Suprapubic skin (tissue), 4 donors: ENCODE data around the gene GPR45. TPM values are rescaled to one million over a fixed set of nuclear protein-coding genes. Genes with fewer than 3 reads are reported as not detected.

Experiments
- DNase-seq, 2 donors: peaks; one replicate each; pipeline ENCODE4 v3.0.0-alpha.2; 2019; ENCODE audit warnings: low spot score in 2 of 2
- H3K27ac ChIP-seq: fragments of 200-600 bp; sonication (generic); one replicate; pipeline ENCODE4 v1.5.1; 2019
- H3K27me3 ChIP-seq: fragments of 200-600 bp; sonication (generic); one replicate; pipeline ENCODE4 v1.5.1; 2019
- H3K36me3 ChIP-seq: fragments of 200-600 bp; sonication (generic); one replicate; pipeline ENCODE4 v1.5.1; 2019
- H3K4me1 ChIP-seq: fragments of 200-600 bp; sonication (generic); one replicate; pipeline ENCODE4 v1.5.1; 2019
- H3K4me3 ChIP-seq: fragments of 200-600 bp; sonication (generic); one replicate; pipeline ENCODE4 v1.5.1; 2019; ENCODE audit warnings: mild to moderate bottlenecking
- H3K9me3 ChIP-seq: fragments of 200-600 bp; sonication (generic); one replicate; pipeline ENCODE4 v1.5.1; 2019
- CTCF ChIP-seq, 2 donors: fragments of 200-600 bp in 1 of 2; fragments of 450-650 bp in 1 of 2; sonication (generic) in 1 of 2; IDR thresholded peaks; one replicate each; pipeline ENCODE4 v1.5.1; 2016 to 2019; ENCODE audit warnings: antibody characterized with exemption in 2 of 2, mild to moderate bottlenecking in 1 of 2, moderate library complexity in 1 of 2
- EP300 ChIP-seq: sonication (generic); formaldehyde crosslinking; IDR thresholded peaks from one replicate; pipeline ENCODE4 v1.6.1; 2017; ENCODE audit warnings: antibody characterized with exemption
- POLR2A ChIP-seq, 2 donors: fragments of 450-650 bp; IDR thresholded peaks; one replicate each; pipeline ENCODE4 v1.6.1; 2017; ENCODE audit warnings: antibody characterized with exemption in 2 of 2, mild to moderate bottlenecking in 2 of 2, moderate library complexity in 2 of 2
- POLR2AphosphoS5 ChIP-seq, 3 donors: sonication (generic); formaldehyde crosslinking; IDR thresholded peaks; one replicate each; pipeline ENCODE4 v1.6.1; 2017; ENCODE audit warnings: antibody characterized with exemption in 3 of 3
- WGBS: methylation state at CpG from one replicate; pipeline ENCODE4 v1.1.5; 2018; 5-methylcytosine and 5-hydroxymethylcytosine counted together
- total RNA-seq, 4 donors: library from RNA; depleted of rRNA; stranded (reverse); fragments of >200 nt; gene quantifications; one replicate each; pipeline ENCODE4 v1.1.0, GENCODE V29; 2016

Gene GPR45
- total RNA-seq, 4 donors from 2014 or later: not detected

DNA sequence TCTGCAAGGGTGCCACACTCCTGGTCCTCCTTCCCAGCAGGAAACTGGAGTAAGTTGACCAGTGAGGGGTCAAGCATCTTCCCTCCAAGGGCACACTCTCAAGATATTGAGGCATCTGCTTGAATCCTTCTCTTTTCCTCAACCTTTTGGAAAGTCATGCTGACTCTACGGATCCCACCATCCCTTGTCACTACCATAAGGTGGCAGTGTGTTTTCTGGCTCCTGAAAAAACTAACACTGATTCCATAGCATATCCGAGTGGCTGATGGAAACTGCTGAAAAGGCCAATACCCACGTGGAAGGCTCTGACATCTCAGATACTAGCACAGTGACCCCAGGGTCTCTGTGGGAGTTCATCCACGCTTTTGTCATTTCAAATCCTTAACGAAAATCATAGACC lies 37.1 kb downstream of the GPR45 start:
- 69% methylated on average over 5 of the region's 5 CpGs for WGBS
- Histone ChIP-seq H3K9me3 (no peaks in the 10 kb centered on the region), H3K27ac (no peak overlapping the region), H3K4me1 (no peaks in the 10 kb centered on the region), H3K27me3 (no peaks in the 10 kb centered on the region), H3K4me3 (no peak overlapping the region), H3K36me3 (peaks cover 92% of the 10 kb centered on the region)
- TF ChIP-seq EP300 (no peak), CTCF (IDR thresholded peaks at IDR 0.05) (no peak)
- no peak for DNase-seq

- Histone ChIP-seq H3K27me3 (no peaks in the 10 kb centered on the region), H3K4me3 (no peak overlapping the region), H3K27ac (no peak overlapping the region), H3K36me3 (peaks cover 92% of the 10 kb centered on the region), H3K4me1 (no peaks in the 10 kb centered on the region), H3K9me3 (no peaks in the 10 kb centered on the region)
- no peak for DNase-seq
- TF ChIP-seq POLR2AphosphoS5 (IDR thresholded peaks at IDR 0.05): no peak
- TF ChIP-seq CTCF (IDR thresholded peaks at IDR 0.05): no peak
- TF ChIP-seq POLR2A (IDR thresholded peaks at IDR 0.05): no peak
- TF ChIP-seq EP300: no peak
- 100% methylated on average over 1 of the region's 1 CpG for WGBS
Measured at GRCh38 chr2:105279126-105279525, 37.6 kb downstream of the GPR45 start.

GRCh38 chr2:105280281-105280680 lies 38.7 kb downstream of the GPR45 start:
- peaks cover 92% of the 10 kb centered on the region for H3K36me3 ChIP-seq
- H3K27ac ChIP-seq: no peak overlapping the region
- WGBS: 85% methylated on average over 10 of the region's 10 CpGs
- DNase-seq: no peak
- TF ChIP-seq POLR2AphosphoS5 (IDR thresholded peaks at IDR 0.05) (no peak), CTCF (IDR thresholded peaks at IDR 0.05) (no peak), EP300 (no peak), POLR2A (IDR thresholded peaks at IDR 0.05) (no peak)
- no peaks in the 10 kb centered on the region for H3K9me3 ChIP-seq
- no peaks in the 10 kb centered on the region for H3K27me3 ChIP-seq
- H3K4me3 ChIP-seq: no peak overlapping the region
- H3K4me1 ChIP-seq: no peaks in the 10 kb centered on the region

- 86% methylated on average over 4 of the region's 4 CpGs for WGBS
- H3K27ac ChIP-seq: no peak overlapping the region
- no peaks in the 10 kb centered on the region for H3K4me1 ChIP-seq
- no peaks in the 10 kb centered on the region for H3K27me3 ChIP-seq
- no peak for DNase-seq
- H3K4me3 ChIP-seq: no peak overlapping the region
- H3K9me3 ChIP-seq: no peaks in the 10 kb centered on the region
- peaks cover 89% of the 10 kb centered on the region for H3K36me3 ChIP-seq
- no peak for TF ChIP-seq POLR2A (IDR thresholded peaks at IDR 0.05)
- TF ChIP-seq CTCF (IDR thresholded peaks at IDR 0.05): no peak
- TF ChIP-seq POLR2AphosphoS5 (IDR thresholded peaks at IDR 0.05): no peak
- no peak for TF ChIP-seq EP300
Measured at GRCh38 chr2:105283532-105283931, 42.0 kb downstream of the GPR45 start.

DNA sequence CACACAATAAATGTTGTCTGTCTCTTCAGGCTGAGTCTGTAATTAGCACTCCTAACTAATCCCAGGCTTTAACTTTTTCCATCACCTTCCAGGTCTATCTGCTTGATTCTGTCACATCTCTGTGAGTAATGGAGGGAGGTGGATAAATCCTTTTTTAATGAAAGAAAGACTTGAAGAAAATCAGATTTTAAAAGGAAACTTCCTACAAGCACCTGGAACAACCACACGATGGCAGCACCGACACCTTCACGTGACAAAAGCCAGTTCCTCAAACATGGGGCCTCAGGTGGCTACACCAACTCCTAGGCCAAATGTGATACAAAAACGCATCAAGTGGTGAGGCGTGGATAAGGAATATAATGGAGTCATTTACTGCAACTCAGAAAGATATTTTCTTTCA lies 46.1 kb downstream of the GPR45 start:
- Histone ChIP-seq H3K4me1 (no peaks in the 10 kb centered on the region), H3K9me3 (no peaks in the 10 kb centered on the region), H3K27ac (no peak overlapping the region), H3K27me3 (no peaks in the 10 kb centered on the region), H3K4me3 (no peak overlapping the region), H3K36me3 (peaks cover 70% of the 10 kb centered on the region)
- 57% methylated on average over 5 of the region's 5 CpGs for WGBS
- no peak for DNase-seq
- TF ChIP-seq EP300 (no peak), CTCF (IDR thresholded peaks at IDR 0.05) (no peak), POLR2A (IDR thresholded peaks at IDR 0.05) (no peak), POLR2AphosphoS5 (IDR thresholded peaks at IDR 0.05) (no peak)
